Measurements from ENCODE around the gene TYMP.
A peak's percentile ranks its signal among the peaks of the same experiment; 100 is the strongest.

The TYMP gene

GRCh38 chr22:50483977-50484853 is 45.6 kb downstream of the TYMP start:
- DNase-seq (ENCODE audit: low read depth), result no peak

- no peak for DNase-seq (ENCODE audit: low read depth)
These were observed 46.3 kb downstream of the TYMP start for GRCh38 chr22:50483556-50483955.

DNA sequence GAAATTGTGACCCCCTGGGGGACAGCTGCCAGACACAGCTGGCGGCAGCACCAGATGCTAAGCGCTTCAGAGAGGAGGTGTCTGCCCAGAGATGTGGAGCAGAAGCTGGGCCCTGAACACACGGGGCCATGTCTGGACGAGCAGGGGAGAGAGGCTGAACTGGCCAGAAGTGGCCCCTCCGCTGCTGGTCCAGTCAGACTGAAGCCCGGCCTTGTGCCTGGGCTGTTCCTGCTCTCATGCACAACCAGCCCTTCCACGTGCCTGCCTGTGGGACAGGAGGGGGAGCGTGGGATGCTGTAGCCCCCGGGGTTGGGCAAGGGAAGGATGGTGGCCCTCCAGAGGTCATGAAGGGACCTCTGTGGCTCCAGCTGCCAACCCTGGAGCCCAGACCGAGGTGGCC is 46.7 kb downstream of the TYMP start:
- no peak for DNase-seq (ENCODE audit: low read depth)

- no peak for DNase-seq (ENCODE audit: low read depth)
These were observed 47.4 kb downstream of the TYMP start for GRCh38 chr22:50482107-50483074.

DNA sequence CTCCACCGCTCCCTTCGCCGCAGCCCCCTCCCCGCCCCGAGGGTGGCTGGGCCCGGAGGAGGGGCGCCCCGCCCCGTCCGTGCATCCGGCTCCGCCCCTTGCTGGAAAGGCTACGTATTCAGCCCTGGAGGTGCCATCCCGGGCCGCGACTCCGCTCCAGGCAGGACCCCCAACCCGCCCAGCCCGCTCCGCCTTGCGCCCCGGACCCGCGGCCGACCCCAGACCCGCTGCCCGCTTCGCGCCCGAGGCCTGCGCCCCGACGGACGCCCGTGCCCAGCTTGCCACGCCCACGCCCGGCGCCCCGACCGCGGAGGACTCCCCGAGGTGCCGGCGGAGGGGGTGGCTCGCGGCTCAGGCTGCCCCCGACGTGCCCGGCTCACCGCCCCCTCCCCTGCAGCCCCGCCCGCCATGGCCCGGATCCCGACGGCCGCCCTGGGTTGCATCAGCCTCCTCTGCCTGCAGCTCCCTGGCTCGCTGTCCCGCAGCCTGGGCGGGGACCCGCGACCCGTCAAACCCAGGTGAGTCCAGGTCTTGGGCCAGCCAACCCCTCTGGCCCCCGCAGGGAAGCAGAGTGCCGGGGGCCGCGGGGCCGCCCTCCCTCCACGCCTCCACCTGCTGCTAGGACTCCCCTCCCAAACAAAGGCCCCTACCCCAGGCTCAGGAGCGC is 48.2 kb downstream of the TYMP start, which contains the start of gene ADM2:
TSS of gene ADM2 (plus strand) at position 104 of the 667 bp plus-strand sequence. CDS start at position 409, 305 bp downstream.
- DNase-seq (ENCODE audit: low read depth), result peak; percentile 49

DNA sequence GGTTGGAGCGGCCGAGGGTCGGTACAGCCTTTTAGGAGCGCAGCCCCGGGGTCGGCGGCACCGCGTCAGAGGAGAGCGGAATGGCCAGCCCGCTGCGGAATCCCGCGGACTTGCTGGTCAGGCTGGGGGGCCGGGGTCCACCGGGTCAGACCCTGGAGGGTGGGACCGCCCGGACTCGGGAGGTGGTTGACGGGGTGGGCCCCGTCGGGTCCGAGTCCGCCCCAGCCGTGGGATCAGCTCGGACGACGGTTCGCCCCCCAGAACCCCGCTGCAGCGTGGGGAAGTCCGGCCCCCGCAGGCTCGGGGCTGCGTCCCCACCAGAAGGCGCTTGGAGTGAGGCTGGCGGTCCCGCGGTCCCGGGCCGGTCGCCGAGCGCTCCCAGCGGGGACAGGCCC is 48.8 kb downstream of the TYMP start:
- no peak for DNase-seq (ENCODE audit: low read depth)

GRCh38 chr22:50479721-50480120 is 50.1 kb downstream of the TYMP start:
- no peak for DNase-seq (ENCODE audit: low read depth)

- DNase-seq (ENCODE audit: low read depth), result no peak
These were observed 51.9 kb downstream of the TYMP start for GRCh38 chr22:50477923-50478322.

DNA sequence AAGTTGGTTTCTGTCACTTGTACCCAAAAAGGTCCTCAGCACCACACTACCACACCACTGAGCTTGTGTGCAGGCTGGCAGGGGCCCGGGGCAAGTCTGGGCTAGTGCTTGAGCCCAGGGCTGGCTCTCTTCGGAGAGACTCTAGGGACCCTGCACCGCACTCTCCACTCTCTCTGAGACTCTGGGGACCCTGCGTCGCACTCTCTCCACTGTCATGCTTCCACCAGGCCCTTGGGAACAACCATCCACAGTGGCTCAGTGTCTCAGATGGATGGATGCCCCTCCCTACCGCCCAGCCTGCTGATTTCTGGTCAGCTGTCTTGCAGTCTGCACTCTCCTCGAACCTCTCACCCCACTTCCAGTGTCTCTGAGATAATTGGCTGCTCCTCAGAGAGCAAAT is 52.9 kb downstream of the TYMP start:
- DNase-seq (ENCODE audit: low read depth), result no peak
